ENCODE measurements around the gene MDK.
"Not testable (repeated sequence)": the region's sequence is repeated elsewhere in the genome, so short reads cannot be mapped to it uniquely, and the experiment has no call there.

Gene MDK

GRCh38 chr11:46369458-46370152 is 11.9 kb upstream of the MDK start:
- DNase-seq (ENCODE audit: low read depth), result no peak

- no peak for DNase-seq (ENCODE audit: low read depth)
These were observed 11.2 kb upstream of the MDK start for GRCh38 chr11:46370253-46370652.

- not testable (repeated sequence) for DNase-seq (ENCODE audit: low read depth)
These were observed 10.2 kb upstream of the MDK start for GRCh38 chr11:46371262-46371661.

- no peak for DNase-seq (ENCODE audit: low read depth)
These were observed 9.4 kb upstream of the MDK start for GRCh38 chr11:46372086-46372485.

GRCh38 chr11:46372501-46372900 is 9.0 kb upstream of the MDK start:
- not testable (repeated sequence) for DNase-seq (ENCODE audit: low read depth)

- no peak for DNase-seq (ENCODE audit: low read depth)
These were observed 7.4 kb upstream of the MDK start for GRCh38 chr11:46373787-46374740.

- DNase-seq (ENCODE audit: low read depth), result no peak
These were observed 6.7 kb upstream of the MDK start for GRCh38 chr11:46374815-46375214.

- DNase-seq (ENCODE audit: low read depth), result no peak
These were observed 5.9 kb upstream of the MDK start for GRCh38 chr11:46375392-46376101.

GRCh38 chr11:46376258-46377050 is 5.0 kb upstream of the MDK start:
- no peak for DNase-seq (ENCODE audit: low read depth)

GRCh38 chr11:46377290-46377689 is 4.2 kb upstream of the MDK start:
- DNase-seq (ENCODE audit: low read depth), result no peak

- DNase-seq (ENCODE audit: low read depth), result no peak
These were observed 3.6 kb upstream of the MDK start for GRCh38 chr11:46377831-46378230.

GRCh38 chr11:46378296-46378695 is 3.2 kb upstream of the MDK start:
- no peak for DNase-seq (ENCODE audit: low read depth)

- no peak for DNase-seq (ENCODE audit: low read depth)
These were observed 2.5 kb upstream of the MDK start for GRCh38 chr11:46378811-46379481.

GRCh38 chr11:46379482-46380293 is 1.8 kb upstream of the MDK start:
- DNase-seq (ENCODE audit: low read depth), result not testable (repeated sequence)

GRCh38 chr11:46380340-46381047 is 975 bp upstream of the MDK start:
- no peak for DNase-seq (ENCODE audit: low read depth)

GRCh38 chr11:46381819-46382645 is 563 bp downstream of the MDK start:
- no peak for DNase-seq (ENCODE audit: low read depth)

GRCh38 chr11:46382646-46383403 is 1.4 kb downstream of the MDK start:
- no peak for DNase-seq (ENCODE audit: low read depth)

GRCh38 chr11:46383404-46383758 is 1.9 kb downstream of the MDK start:
- no peak for DNase-seq (ENCODE audit: low read depth)

Measured in stromal cell of bone marrow (primary cell).